SW480 (cell line): ENCODE data around the gene TREM2.
"Not testable (repeated sequence)": the region's sequence is repeated elsewhere in the genome, so short reads cannot be mapped to it uniquely, and the experiment has no call there.

Source experiments
- DNase-seq: peaks from one replicate; pipeline ENCODE4 v3.0.0-alpha.2; 2016; ENCODE audit warnings: low spot score

The TREM2 gene

DNA sequence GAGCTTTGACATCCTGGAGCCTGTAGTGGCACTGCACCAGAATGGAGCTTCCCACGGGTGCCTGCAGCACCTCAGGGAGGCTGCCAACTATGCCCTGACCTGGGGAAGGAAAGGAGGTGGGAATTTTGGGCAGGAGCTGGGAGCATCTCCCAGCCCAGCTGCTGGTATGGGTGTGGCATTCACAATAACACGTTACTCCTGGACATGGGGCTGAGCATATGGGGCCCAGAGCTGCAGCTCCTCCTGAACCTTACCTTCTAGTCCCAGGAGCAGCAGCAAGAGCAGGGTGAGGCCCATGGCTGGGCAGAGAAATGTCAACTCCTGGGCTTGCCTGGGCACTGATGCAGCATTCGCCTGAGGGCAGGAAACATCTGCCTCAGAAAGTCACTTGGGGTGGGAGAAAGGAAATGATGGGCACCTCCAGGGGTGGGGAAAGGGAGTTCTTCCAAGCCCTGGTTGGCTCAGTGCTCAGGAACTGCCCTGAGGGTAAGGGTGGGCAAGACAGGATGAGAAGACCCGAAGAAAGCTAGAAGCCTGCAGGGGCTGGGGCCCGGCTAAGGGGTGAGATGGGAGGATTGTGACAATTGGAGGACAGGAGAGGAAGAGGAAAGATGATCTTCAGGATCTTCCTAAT lies 8.8 kb downstream of the TREM2 start, which contains the start of gene TREML1:
TSS of gene TREML1 (minus strand) at position 356 of the 634 bp plus-strand sequence. CDS start at position 297, 59 bp downstream.
- DNase-seq = no peak

DNA sequence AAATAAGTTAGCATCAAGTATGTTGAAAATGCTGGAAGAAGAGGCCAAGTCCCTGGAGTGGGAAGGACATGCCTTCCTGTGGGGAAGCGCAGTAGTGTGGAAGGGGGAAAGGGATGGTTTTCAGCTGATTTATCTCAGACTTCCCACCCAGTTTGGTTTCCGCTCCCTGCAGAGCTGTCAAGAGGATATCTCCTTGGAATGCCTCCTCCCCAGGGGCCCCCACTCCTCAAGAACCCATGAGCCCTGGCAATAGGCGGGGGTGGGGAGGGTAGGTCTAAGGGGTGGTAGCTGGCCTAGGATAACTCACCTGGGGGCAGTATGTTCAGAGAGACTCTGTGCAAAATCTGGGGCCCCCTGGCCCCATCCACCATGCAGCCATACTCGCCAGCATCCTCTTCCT lies 9.5 kb downstream of the TREM2 start:
- DNase-seq = no peak

DNA sequence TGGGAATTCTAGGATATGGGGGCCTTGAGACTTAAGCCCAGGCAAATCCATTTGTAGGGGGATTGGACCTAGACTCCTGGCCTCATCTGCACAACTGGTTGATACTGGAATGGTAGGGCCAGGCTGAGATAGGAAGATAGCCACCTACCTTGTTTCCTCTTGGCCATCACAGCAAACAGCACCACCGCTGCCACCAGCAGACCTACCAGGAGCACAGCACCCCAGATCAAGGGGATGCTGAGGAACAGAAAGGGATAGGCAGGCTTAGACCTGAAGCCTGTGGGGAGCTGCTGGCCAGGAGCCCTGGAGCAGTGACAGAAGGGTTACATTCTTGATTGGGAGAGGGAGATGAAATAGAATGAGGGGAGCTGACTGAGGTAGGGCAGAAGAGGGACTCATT lies 12.2 kb downstream of the TREM2 start:
- DNase-seq = no peak

DNA sequence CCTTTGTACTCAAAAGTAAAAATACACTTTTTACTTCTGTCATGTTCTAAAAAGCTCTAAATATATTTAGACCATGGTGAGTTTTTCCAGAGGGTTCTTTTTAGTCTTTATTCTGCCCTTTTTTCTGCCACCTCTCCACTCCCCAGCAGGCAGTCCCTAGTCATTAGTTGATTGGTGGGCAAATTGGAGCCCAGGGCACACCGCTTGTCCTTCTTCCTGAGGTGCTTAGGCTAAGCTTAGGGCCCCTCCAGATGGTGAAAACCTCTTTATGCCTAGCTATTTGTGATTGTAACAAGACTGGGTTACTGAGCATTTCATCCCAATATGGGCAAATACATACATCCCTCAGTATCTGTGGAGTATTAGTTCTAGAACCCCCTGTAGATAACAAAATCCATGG lies 15.0 kb downstream of the TREM2 start:
- no peak for DNase-seq

DNA sequence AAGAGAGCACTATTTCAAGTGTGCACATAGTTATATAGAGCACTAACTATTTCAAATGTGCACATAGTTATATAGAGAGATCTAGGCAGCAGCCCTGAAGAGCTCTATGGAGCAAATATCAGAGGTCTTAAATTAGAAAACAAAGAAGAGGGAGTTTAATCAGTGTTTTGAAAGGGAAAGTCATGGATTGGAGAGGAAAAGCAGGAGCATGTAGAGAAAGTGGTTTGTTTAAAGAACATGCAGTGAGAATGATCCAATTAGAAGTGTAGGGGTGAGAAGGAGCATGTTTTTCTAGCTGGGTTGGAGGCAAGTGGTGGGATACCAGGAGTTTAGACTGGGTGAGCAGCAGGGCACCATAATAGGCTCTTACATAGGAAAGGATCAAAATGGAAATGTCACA lies 26.0 kb downstream of the TREM2 start:
- DNase-seq = no peak

DNA sequence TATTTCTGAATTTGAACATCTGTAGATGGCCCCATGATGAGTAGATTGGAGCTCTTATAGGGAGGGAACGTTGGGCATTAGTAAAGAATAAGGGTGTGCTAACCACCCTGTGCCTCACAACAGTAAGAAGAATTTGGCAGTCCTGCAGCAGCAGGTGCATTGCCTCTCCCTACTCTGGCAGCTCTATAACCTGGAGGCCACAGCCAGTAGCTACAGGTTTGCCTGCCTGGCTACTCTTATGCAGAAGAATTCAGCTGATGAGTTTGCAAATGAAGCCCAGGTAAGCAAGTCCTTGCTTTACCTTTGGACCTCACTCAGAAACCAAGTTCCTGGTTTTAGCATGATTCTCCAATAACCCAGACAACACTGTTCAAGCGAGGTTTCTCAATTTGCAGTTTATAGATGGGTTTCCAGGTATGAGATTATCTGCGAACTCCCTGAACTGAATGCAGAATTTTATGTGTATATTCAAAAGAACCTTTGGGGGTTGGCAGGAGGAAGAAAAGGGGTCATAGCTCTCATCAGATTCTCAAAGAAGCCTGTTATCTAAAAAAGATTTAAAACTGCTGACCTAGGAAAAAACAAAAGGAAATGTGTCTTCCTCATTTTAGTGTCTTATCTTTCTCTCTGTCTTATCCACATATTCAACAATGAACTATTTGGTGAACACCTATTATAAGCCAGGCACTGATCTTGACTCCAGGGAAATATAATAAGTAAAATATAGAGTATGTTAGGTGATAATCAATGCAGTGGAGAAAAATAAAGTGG lies 27.7 kb downstream of the TREM2 start:
- no peak for DNase-seq

DNA sequence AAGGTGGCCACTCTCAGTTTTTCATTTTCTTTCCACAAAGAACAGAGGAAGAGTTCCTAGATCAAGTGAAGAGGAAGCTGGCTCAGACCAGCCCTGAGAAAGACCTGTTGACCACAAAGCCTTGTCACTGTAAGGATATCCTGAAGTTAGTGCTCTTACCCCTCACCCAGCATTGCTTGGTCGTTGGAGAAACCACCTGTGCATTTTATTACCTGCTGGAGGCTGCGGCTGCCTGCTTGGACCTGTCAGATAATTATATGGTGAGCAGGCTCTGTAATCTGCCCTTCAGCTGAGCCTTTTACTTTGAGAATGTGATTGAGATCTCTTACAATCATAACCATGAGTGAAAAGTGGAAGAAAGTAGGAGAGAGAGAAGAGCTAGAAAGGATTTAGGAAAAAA lies 30.7 kb downstream of the TREM2 start:
- DNase-seq = no peak

DNA sequence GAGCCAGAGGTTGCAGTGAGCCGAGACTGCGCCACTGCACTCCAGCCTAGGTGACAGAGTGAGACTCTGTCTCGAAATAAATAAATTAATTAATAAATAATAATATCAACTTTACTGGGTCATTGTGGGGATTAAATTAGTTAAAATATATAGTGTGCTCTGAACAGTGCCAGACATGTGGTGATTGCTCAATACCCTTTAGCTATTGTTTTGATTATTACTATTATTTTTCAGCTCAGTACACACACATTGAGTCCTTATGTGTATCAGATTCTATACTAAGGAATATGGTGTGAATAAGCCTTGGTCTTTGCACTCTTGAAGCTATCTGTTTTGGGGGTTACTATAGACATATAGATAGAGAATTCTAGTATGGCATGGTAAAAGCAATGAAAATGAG lies 37.6 kb downstream of the TREM2 start:
- DNase-seq = no peak

DNA sequence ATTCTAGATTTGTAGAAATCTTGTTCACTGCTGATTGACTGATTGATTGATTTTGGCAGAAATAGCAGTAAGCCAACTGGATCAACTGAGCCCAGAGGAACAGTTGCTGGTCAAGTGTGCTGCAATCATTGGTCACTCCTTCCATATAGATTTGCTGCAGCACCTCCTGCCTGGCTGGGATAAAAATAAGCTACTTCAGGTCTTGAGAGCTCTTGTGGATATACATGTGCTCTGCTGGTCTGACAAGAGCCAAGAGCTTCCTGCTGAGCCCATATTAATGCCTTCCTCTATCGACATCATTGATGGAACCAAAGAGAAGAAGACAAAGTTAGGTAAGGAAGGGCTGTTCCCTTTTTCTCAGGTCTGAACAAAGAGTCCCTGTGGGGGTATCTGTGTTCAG lies 40.0 kb downstream of the TREM2 start:
- no peak for DNase-seq

DNA sequence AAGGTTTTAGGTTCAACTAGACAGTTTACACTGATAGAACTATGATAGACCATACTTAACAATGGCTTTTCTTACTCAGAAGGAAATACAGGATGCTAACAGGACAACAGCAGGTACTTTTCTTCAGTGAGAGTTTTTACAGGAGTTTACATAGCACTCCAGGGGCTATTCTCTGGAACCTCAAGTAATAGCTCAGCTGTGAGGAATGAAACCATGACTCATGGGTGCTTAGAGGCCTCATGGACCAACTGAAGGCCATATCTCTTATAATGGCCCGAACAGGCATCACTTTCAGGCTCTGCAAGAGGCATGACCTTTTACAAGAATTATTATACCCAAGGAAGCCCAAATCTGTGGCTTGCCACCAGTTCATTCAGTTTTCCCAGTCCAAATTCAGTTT lies 40.5 kb downstream of the TREM2 start:
- no peak for DNase-seq

DNA sequence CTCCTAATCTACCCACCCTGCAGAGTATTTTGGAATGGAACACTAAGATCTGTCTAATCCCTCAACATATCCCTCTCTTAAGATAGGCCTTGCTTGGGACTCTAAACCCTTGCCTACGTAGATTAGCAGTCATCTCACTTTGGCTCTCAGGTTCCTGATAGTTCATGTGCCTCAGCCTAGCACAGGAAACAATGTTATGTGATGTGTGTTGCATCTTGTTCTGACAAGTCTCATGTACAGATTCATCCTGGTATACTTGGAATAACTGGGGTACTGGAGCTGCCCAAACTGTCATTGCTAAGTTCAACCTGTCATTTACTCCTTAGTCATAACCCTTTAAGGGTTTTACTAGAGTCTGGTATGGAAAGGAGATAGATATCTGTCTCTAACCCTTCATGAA lies 42.9 kb downstream of the TREM2 start:
- no peak for DNase-seq

DNA sequence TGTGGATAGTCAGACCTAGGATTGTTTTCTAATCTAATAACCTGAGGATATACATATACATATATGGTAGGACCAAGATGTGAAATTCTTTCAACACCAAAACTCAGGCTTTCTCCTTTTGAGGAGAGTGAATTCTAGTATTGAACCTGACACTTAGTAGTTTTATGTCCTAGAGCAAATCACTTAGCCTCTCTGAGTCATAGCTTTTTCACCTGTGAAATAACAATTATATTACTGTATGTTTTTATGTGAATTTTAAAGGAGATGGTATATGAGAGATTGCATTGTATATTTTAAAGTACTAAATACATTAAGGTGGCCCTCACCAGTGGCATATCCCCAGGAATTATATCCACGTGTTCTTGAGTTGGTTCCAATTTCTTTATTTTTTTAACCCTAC lies 43.4 kb downstream of the TREM2 start:
- DNase-seq = no peak

DNA sequence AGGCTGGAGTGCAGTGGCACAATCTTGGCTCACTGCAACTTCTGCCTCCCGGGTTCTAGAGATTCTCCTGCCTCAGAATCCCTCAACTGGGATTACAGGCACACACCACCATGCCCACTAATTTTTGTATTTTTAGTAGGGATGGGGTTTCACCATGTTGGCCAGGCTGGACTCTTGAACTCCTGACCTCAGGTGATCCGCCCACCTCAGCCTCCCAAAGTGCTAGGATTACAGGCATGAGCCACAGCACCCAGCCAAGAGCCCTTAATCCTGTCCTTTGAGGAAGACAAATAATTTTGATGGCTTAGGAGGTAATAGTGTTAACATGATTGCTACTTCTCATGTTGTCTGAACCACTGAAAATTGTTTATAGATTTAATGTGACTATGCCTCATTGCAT lies 47.9 kb downstream of the TREM2 start:
- not testable (repeated sequence) for DNase-seq

DNA sequence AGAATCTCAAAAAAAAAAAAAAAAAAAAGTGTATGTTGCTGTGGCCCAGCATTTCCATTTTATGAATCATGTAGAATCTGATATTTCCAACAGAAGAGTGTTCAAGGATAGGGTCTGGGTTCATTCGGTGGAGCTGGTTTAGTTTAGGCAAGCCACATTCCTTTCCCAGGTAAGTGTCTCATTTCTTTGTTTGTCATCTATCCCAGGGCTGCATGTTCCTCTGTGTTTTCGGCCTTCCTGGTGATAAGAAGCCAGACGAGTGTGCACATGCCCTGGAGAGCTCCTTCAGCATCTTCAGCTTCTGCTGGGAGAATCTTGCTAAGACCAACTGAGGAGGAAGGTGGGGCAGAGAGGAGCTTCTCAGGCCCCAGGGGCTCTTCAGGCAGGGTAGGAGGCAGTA lies 51.9 kb downstream of the TREM2 start:
- no peak for DNase-seq
